Lower leg skin (tissue), 3 donors: ENCODE measurements around the gene ADARB2.
"Not testable (repeated sequence)": the region's sequence is repeated elsewhere in the genome, so short reads cannot be mapped to it uniquely, and the experiment has no call there.

ENCODE experiments used
- CTCF ChIP-seq, 3 donors: fragments of 450-650 bp; IDR thresholded peaks; one replicate each; pipeline ENCODE4 v1.5.1; 2016; ENCODE audit warnings: antibody characterized with exemption in 3 of 3, mild to moderate bottlenecking in 3 of 3, moderate library complexity in 2 of 3
- POLR2A ChIP-seq, 2 donors: fragments of 450-650 bp; IDR thresholded peaks; one replicate each; pipeline ENCODE4 v1.6.1; 2016 to 2017; ENCODE audit warnings: antibody characterized with exemption in 2 of 2, mild to moderate bottlenecking in 1 of 2, moderate library complexity in 1 of 2

- TF ChIP-seq POLR2A, CTCF (IDR thresholded peaks at IDR 0.05): not testable (repeated sequence)
These were observed 309.7 kb downstream of the ADARB2 start for GRCh38 chr10:1427521-1428186.
